ENCODE measurements around the gene DCBLD1. TPM values are rescaled to one million over a fixed set of nuclear protein-coding genes. Genes with fewer than 3 reads are reported as not detected.

Gene DCBLD1
- total and polyA plus RNA-seq, 2 of the 4 experiments (the other 2 are of a cell fraction): 21.1 to 27.8 TPM

DNA sequence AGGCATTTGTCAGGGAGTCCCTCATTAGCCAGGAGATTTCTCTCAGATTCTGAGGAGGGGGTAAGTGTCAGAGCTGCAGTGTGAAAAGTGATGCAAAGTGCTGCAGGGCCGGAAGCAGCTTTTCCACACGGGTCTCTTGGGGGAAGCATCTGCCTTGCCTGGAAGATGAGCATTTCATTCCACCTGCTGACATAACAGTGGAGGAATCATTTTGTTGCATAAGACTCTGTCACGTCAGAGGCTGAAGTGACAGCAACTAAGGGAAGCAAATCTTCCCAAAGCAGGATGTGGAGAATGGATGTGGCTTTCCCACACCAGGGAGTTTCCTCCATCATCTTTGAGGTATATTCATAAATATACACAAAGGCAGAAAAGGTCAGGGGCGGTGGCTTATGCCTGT lies 22.8 kb downstream of the DCBLD1 start:
- Histone ChIP-seq H3K9ac (ENCODE audit: low read depth, low read length) (no peak overlapping the region), H3K9me3 (ENCODE audit: control insufficient read depth, insufficient read depth, low read length) (no peaks in the 10 kb centered on the region), H2BK5ac (ENCODE audit: low read depth, low read length, poor library complexity, severe bottlenecking) (peak overlapping the region; percentile 69), H3K4me2 (ENCODE audit: low read depth, low read length) (no peak overlapping the region), H3K36me3 (ENCODE audit: control insufficient read depth, insufficient read depth, low read length) (peaks cover 9% of the 10 kb centered on the region), H4K8ac (ENCODE audit: low read depth in 2 of 2, low read length in 2 of 2) (peak overlapping the region in 1 of 2 experiments; percentile 37; a peak in 1 of 4 replicates), H3K23ac (ENCODE audit: low read depth, low read length) (no peak overlapping the region), H3K27me3 (ENCODE audit: control insufficient read depth, insufficient read depth, low read length) (no peaks in the 10 kb centered on the region), H2BK120ac (ENCODE audit: low read depth, low read length) (peak overlapping the region; percentile 45), H3K4me3 (ENCODE audit: insufficient read depth, low read depth, low read length) (no peak overlapping the region), H3K18ac (ENCODE audit: low read depth, low read length) (no peak overlapping the region), H2AK5ac (ENCODE audit: low read depth, low read length) (peak overlapping the region; percentile 45), H4K5ac (ENCODE audit: low read depth, low read length) (no peak overlapping the region), H4K20me1 (ENCODE audit: insufficient read depth, low read length) (peaks cover 3% of the 10 kb centered on the region; the same call in 1 of the 2 replicates), H3K9me1 (ENCODE audit: insufficient read depth, low read length) (peaks cover 12% of the 10 kb centered on the region), H3K27ac (ENCODE audit: insufficient read depth, low read length) (peak overlapping the region; percentile 42; the same call in 1 of the 2 replicates), H3K4ac (ENCODE audit: low read depth, low read length) (peak overlapping the region; percentile 32), H2AFZ (replicated peaks; ENCODE audit: low read length, poor library complexity) (no peak overlapping the region), H3K79me1 (ENCODE audit: low read depth in 1 of 2, low read length in 2 of 2) (peaks cover 27 to 62% of the 10 kb centered on the region in 2 experiments), H3K14ac (replicated peaks; ENCODE audit: low read depth, low read length) (no peak overlapping the region), H4K91ac (ENCODE audit: insufficient read depth, low read depth, low read length) (peak overlapping the region; percentile 53; the same call in 1 of the 2 replicates), H3K4me1 (ENCODE audit: control insufficient read depth, insufficient read depth, low read length) (peaks cover 22% of the 10 kb centered on the region), H3K56ac (ENCODE audit: extremely low read depth, insufficient read depth, low read length) (no peak overlapping the region), H2BK20ac (ENCODE audit: low read depth, low read length) (peak overlapping the region; percentile 45), H2BK15ac (ENCODE audit: low read depth, low read length) (no peak overlapping the region), H2AK9ac (replicated peaks; ENCODE audit: low read depth, low read length, poor library complexity) (peak overlapping the region; percentile 10)
- POLR2A ChIA-PET (ENCODE audit: unreplicated experiment): interaction anchor here (0.8 kb wide), 1 partner anchor 16 kb away, joined by 3 read pairs; no protein-coding TSS in a partner anchor
- intact Hi-C loops (cut with micrococcal nuclease): no loop called here
- BruUV-seq (replicated peaks): no TSS peak
- dilution Hi-C loops (cut with HindIII; ENCODE audit: low sequenced_read_pairs, unreplicated experiment): no loop called here
- WGBS, 2 experiments (ENCODE audit: extremely low coverage in 2 of 2, insufficient read length in 1 of 2): 57% methylated on average over 2 of the region's 4 CpGs; no CpG with 5 or more reads in 1 of the 2 experiments
- DNase-seq (peak; percentile 95), ATAC-seq (ENCODE audit: low read depth) (peak; percentile 22)
- CTCF ChIA-PET: no interaction called here
- in situ Hi-C loops (cut with MboI; ENCODE audit: low sequenced_read_pairs): no loop called here
- peak; percentile 89 for TF ChIP-seq RCOR1 (IDR thresholded peaks at IDR 0.05; ENCODE audit: insufficient replicate concordance, low read length)
- TF ChIP-seq MAZ (IDR thresholded peaks at IDR 0.05; ENCODE audit: borderline replicate concordance, low read depth, low read length): 0 out of 2 replicates have a peak, but pooled peaks have one; percentile 28
- TF ChIP-seq SMC3 (IDR thresholded peaks at IDR 0.05; ENCODE audit: low read depth, low read length): no peak
- TF ChIP-seq BHLHE40 (IDR thresholded peaks at IDR 0.05; ENCODE audit: low read depth, low read length): no peak
- TF ChIP-seq CEBPB (IDR thresholded peaks at IDR 0.05; ENCODE audit: low read depth, low read length): peak; percentile 95
- TF ChIP-seq FOS (IDR thresholded peaks at IDR 0.05; ENCODE audit: low read depth, low read length): 0 out of 2 replicates have a peak, but pooled peaks have one; percentile 2
- TF ChIP-seq MXI1 (IDR thresholded peaks at IDR 0.05; ENCODE audit: borderline replicate concordance, low read depth, low read length): no peak
